BJ (cell line): Measurements from ENCODE around the gene HERC2. TPM values are rescaled to one million over a fixed set of nuclear protein-coding genes. Genes with fewer than 3 reads are reported as not detected.

Experiments used
- CTCF ChIA-PET: fragments of 350-600 bp; formaldehyde crosslinking; extraction: SDS; loops from one replicate; lab custom pipeline; 2021; ENCODE audit warnings: antibody characterized with exemption, inconsistent platforms; lab: Yijun Ruan, JAX
- POLR2A ChIA-PET: fragments of 300-600 bp; sonication (Branson Sonifier 250); formaldehyde crosslinking; extraction: SDS; loops from one replicate; lab custom pipeline; 2021; ENCODE audit warnings: antibody characterized with exemption; lab: Charles Lee
- DNase-seq: peaks from one replicate; pipeline ENCODE4 v3.0.0-alpha.2; 2011; ENCODE audit warnings: low read depth
- H3K27me3 ChIP-seq: 2 replicates; pipeline ENCODE4 v1.6.0; 2011; ENCODE audit warnings: low read length; ENCODE audit not compliant: control insufficient read depth, insufficient read depth
- H3K36me3 ChIP-seq: 2 replicates; pipeline ENCODE4 v1.5.1; 2011; ENCODE audit warnings: low read length; ENCODE audit not compliant: control insufficient read depth, insufficient read depth
- H3K4me3 ChIP-seq: 2 replicates; pipeline ENCODE4 v1.5.1; 2011; ENCODE audit warnings: low read depth, mild to moderate bottlenecking, control low read depth, low read length
- polyA plus RNA-seq: library from polyadenylated mRNA; depleted of rRNA; stranded (reverse); fragments of >200 nt; gene quantifications from 2 replicates; pipeline ENCODE4 v1.2.3, GENCODE V29; 2011; rRNA removed
- small RNA-seq: library from RNA; depleted of rRNA; stranded (forward); fragments of <200 nt; gene quantifications from one replicate; pipeline ENCODE3, GENCODE V24; 2012; ENCODE audit warnings: low replicate concordance, low read depth; ENCODE audit not compliant: insufficient read length
- TF ChIP-seq, protein P1 (sequence below): IDR thresholded peaks from 2 replicates; pipeline ENCODE4 v1.5.1; 2011; ENCODE audit warnings: low read depth, mild to moderate bottlenecking, control low read depth, inconsistent platforms, low read length, moderate library complexity; ENCODE audit not compliant: insufficient read depth

HERC2 gene
- polyA plus RNA-seq, 1 experiment = 13.1 TPM

DNA sequence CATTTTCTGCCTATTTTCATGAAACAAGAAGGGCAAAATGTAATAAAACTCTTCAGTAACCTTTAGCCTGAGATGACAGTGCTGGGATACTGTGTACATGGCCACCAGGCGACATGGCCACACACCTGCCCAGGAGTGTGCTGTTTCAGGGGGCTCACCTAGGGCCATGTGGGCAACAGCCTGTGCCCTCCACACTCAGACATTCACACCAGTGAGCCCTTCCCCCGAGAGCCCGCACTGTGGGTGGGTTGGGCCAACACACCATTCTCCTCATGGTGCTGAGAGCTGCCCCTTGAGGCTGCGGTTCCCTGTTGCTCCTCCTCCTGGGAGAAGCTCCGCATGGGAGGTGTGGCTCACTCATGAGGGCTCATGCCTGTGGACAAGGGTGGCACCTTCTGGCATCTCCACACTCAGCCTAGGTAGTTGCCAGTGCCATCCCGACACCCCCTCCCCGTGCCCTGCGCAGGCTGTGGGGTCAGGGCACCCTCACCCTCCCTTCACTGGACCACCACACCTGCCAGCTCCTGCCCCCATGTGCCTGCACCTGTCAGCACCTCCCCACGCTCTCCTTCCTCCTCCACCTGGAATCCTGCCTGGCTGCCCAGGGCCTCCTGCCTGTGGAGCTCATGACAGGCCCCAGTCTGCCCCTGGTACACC, 242.5 kb downstream of the HERC2 start:
- no peaks in the 10 kb centered on the region for H3K27me3 ChIP-seq
- TF ChIP-seq, protein P1, sequence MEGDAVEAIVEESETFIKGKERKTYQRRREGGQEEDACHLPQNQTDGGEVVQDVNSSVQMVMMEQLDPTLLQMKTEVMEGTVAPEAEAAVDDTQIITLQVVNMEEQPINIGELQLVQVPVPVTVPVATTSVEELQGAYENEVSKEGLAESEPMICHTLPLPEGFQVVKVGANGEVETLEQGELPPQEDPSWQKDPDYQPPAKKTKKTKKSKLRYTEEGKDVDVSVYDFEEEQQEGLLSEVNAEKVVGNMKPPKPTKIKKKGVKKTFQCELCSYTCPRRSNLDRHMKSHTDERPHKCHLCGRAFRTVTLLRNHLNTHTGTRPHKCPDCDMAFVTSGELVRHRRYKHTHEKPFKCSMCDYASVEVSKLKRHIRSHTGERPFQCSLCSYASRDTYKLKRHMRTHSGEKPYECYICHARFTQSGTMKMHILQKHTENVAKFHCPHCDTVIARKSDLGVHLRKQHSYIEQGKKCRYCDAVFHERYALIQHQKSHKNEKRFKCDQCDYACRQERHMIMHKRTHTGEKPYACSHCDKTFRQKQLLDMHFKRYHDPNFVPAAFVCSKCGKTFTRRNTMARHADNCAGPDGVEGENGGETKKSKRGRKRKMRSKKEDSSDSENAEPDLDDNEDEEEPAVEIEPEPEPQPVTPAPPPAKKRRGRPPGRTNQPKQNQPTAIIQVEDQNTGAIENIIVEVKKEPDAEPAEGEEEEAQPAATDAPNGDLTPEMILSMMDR = no peak
- ChIA-PET POLR2A (no interaction called here), CTCF (no interaction called here)
- DNase-seq = no peak
- no peaks in the 10 kb centered on the region for H3K36me3 ChIP-seq
- no peak overlapping the region for H3K4me3 ChIP-seq

DNA sequence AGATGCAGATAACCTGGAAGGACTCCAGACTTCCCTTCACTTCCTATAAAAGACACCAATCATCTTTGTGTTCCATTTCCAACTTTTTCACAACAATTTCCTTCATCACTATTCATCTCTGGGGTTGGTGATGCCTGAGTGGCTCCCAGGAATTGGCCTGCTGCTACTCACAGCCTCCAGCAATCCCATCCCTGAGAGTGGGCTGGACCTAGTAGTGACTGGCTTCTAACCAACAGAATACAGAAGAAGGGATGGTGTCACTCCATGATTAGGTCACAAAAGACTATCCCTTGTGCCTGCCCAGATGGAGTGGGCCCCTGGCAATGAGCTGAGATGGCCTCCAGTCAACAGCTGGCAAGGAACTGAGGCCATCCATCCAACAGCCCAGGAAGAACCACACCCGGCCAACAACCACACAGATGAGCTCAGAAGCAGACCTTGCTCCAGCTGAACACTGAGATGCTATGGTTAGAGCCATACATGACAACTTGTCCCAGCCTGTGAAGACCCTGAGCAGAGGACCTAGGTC, 243.7 kb downstream of the HERC2 start:
- CTCF ChIA-PET = interaction anchor here (0.7 kb wide), 1 partner anchor 21 kb away, joined by 3 read pairs; the partner anchor contains the start of gene OCA2
- Histone ChIP-seq H3K27me3 (no peaks in the 10 kb centered on the region), H3K4me3 (no peak overlapping the region), H3K36me3 (no peaks in the 10 kb centered on the region)
- no peak for DNase-seq
- TF ChIP-seq, protein P1 = no peak
- POLR2A ChIA-PET = no interaction called here

DNA sequence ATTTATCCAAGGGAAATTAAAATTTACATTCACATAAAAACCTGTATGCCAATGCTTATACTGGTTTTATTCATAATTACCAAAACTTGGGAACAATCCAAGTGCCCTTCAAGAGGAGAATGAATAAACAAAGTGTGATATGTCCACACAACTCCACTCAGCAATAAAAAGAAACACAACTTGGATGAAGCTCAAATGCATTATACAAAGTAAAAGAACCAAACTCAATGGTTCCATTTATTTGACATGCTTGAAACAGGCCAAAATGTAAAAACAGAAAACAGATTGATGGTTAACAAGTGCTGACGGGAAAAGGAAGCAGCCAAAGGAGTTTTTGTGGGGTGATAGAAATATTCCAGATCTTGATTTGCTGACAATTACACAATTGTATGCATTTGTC, 246.4 kb downstream of the HERC2 start:
- H3K27me3 ChIP-seq = no peaks in the 10 kb centered on the region
- no peak for DNase-seq
- CTCF ChIA-PET = no interaction called here
- no peak overlapping the region for H3K4me3 ChIP-seq
- TF ChIP-seq, protein P1 = no peak
- no peaks in the 10 kb centered on the region for H3K36me3 ChIP-seq
- POLR2A ChIA-PET = no interaction called here

DNA sequence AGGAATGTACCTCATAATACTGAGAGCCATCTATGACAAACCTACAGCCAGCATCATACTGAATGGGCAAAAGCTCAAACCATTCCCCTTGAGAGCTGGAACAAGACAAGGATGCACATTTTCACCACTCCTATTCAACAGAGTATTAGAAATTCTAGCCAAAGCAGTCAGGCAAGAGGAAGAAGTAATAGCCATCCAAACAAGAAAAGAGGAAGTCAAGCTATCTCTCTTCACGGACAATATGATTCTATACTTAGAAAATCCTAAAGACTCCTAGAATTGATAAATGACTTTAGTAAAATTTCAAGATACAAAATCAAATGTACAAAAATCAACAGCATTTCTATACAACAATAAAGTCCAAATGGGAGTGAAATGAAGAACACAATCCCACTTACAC, 253.0 kb downstream of the HERC2 start:
- no peaks in the 10 kb centered on the region for H3K27me3 ChIP-seq
- ChIA-PET POLR2A (no interaction called here), CTCF (no interaction called here)
- no peaks in the 10 kb centered on the region for H3K36me3 ChIP-seq
- DNase-seq = no peak
- no peak overlapping the region for H3K4me3 ChIP-seq
- TF ChIP-seq, protein P1 = no peak

DNA sequence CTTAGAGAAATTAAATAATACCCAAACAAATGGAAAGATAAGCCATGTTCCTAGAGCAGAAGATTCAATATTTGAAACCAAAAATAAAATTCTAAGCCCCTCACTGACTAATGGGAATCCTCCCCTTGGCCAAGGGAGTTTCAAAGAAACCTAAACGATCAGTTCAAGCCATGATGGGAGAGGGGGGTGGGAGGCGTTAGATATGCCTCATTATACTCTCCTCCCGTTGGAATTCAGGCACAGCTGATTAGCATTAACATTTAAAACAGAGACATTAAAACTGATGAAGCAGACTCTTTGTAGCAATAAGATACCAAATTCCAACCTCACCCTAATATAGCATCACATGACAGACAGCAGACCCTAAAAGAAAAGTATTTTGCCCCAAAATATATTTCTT, 255.7 kb downstream of the HERC2 start:
- no peak for DNase-seq
- TF ChIP-seq, protein P1 = no peak
- Histone ChIP-seq H3K4me3 (no peak overlapping the region), H3K36me3 (no peaks in the 10 kb centered on the region), H3K27me3 (no peaks in the 10 kb centered on the region)
- POLR2A ChIA-PET = no interaction called here
- CTCF ChIA-PET = no interaction called here

Small RNAs within 50 kb of the gene (small RNA-seq; reads per million reads assigned to genes)
- gene AC091304.5 = not detected

Other genes starting within 250 kb of the HERC2 start
- gene OCA2, start 222.9 kb downstream of the HERC2 start, polyA plus RNA-seq = 0.02 and 0.04 TPM in 2 replicates
- not detected in 2 replicates for gene GOLGA6L24, start 35.9 kb upstream of the HERC2 start, polyA plus RNA-seq
- gene GOLGA8F, start 56.5 kb upstream of the HERC2 start, polyA plus RNA-seq = not detected in 2 replicates
- not detected in 2 replicates for gene GOLGA8G, start 210.8 kb upstream of the HERC2 start, polyA plus RNA-seq
- gene GOLGA6L25, start 231.4 kb upstream of the HERC2 start, polyA plus RNA-seq = not detected in 2 replicates